ENCODE results near the gene ZNF586. TPM values are rescaled to one million over a fixed set of nuclear protein-coding genes. Genes with fewer than 3 reads are reported as not detected.
A peak's percentile ranks its signal among the peaks of the same experiment; 100 is the strongest.
"Not testable (repeated sequence)": the region's sequence is repeated elsewhere in the genome, so short reads cannot be mapped to it uniquely, and the experiment has no call there.

ZNF586 gene
- total RNA-seq, 4 donors from 2014 or later, result 11.8 to 16.6 (median 13.0) TPM

DNA sequence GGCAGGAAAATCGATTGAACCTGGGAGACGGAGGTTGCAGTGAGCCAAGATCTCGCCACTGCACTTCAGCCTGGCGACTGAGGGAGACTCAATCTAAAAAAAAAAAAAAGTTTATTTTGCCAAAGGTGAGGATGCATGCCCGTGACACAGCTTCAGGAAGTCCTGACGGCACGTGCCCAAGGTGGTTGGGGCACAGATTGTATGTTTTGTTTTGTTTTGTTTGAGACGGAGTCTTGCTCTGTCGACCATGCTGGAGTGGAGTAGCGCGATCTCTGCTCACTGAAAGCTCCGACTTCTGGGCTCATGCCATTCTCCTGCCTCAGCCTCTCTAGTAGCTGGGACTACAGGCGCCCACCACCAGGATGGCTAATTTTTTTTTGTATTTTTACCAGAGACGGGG lies 48.5 kb downstream of the ZNF586 start:
- Histone ChIP-seq H3K9me3 (no peaks in the 10 kb centered on the region), H3K27ac (replicated peaks in 1 of 4) (no peak overlapping the region), H3K4me3 (no peak overlapping the region), H3K27me3 (no peaks in the 10 kb centered on the region), H3K36me3 (peaks cover 0 to 12% (median 0%) of the 10 kb centered on the region in 4 donors), H3K4me1 (peaks cover 21 to 43% (median 39%) of the 10 kb centered on the region in 4 donors)
- no peak for DNase-seq (ENCODE audit: extremely low spot score)
- TF ChIP-seq, protein P1, sequence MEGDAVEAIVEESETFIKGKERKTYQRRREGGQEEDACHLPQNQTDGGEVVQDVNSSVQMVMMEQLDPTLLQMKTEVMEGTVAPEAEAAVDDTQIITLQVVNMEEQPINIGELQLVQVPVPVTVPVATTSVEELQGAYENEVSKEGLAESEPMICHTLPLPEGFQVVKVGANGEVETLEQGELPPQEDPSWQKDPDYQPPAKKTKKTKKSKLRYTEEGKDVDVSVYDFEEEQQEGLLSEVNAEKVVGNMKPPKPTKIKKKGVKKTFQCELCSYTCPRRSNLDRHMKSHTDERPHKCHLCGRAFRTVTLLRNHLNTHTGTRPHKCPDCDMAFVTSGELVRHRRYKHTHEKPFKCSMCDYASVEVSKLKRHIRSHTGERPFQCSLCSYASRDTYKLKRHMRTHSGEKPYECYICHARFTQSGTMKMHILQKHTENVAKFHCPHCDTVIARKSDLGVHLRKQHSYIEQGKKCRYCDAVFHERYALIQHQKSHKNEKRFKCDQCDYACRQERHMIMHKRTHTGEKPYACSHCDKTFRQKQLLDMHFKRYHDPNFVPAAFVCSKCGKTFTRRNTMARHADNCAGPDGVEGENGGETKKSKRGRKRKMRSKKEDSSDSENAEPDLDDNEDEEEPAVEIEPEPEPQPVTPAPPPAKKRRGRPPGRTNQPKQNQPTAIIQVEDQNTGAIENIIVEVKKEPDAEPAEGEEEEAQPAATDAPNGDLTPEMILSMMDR (IDR thresholded peaks at IDR 0.05), result no peak
- TF ChIP-seq EP300 (IDR thresholded peaks at IDR 0.05), result no peak
- TF ChIP-seq POLR2AphosphoS5 (IDR thresholded peaks at IDR 0.05), result no peak
- TF ChIP-seq POLR2A (IDR thresholded peaks at IDR 0.05; ENCODE audit: low read depth), result no peak
- 96% methylated on average over 14 of the region's 14 CpGs for WGBS
- intact Hi-C loops (cut with DNase I), result loop anchor here (10.0 kb wide), 1 partner anchor 73 kb away; the partner anchor contains the start of gene ZNF776

DNA sequence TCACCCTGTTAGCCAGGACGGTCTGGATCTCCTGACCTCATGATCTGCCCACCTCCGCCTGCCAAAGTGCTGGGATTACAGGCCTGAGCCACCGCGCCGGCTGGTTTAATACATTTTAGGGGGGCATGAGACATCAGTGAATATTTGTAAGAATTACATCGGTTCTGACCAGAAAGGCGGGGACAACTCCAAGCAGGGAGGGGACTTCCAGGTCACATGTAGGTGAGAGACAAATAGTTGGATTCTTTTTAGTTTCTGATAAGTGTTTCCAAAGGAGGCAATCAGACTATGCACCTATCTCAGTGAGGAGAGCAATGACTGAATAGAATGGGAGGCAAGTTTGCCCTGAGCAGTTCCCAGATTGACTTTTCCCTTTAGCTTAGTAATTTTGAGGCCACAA lies 48.9 kb downstream of the ZNF586 start:
- no peak overlapping the region for H3K4me3 ChIP-seq
- peaks cover 0 to 12% (median 0%) of the 10 kb centered on the region in 4 donors for H3K36me3 ChIP-seq
- intact Hi-C loops (cut with DNase I), result loop anchor here (10.0 kb wide), 1 partner anchor 74 kb away; the partner anchor contains the start of gene ZNF776
- no peak overlapping the region for H3K27ac ChIP-seq (replicated peaks in 1 of 4)
- WGBS, result 94% methylated on average over 7 of the region's 7 CpGs
- H3K27me3 ChIP-seq, result no peaks in the 10 kb centered on the region
- TF ChIP-seq POLR2A (IDR thresholded peaks at IDR 0.05; ENCODE audit: low read depth) (no peak), EP300 (IDR thresholded peaks at IDR 0.05) (no peak), POLR2AphosphoS5 (IDR thresholded peaks at IDR 0.05) (no peak)
- TF ChIP-seq, protein P1 (IDR thresholded peaks at IDR 0.05), result no peak
- peaks cover 21 to 45% (median 40%) of the 10 kb centered on the region in 4 donors for H3K4me1 ChIP-seq
- no peak for DNase-seq (ENCODE audit: extremely low spot score)
- H3K9me3 ChIP-seq, result no peaks in the 10 kb centered on the region

DNA sequence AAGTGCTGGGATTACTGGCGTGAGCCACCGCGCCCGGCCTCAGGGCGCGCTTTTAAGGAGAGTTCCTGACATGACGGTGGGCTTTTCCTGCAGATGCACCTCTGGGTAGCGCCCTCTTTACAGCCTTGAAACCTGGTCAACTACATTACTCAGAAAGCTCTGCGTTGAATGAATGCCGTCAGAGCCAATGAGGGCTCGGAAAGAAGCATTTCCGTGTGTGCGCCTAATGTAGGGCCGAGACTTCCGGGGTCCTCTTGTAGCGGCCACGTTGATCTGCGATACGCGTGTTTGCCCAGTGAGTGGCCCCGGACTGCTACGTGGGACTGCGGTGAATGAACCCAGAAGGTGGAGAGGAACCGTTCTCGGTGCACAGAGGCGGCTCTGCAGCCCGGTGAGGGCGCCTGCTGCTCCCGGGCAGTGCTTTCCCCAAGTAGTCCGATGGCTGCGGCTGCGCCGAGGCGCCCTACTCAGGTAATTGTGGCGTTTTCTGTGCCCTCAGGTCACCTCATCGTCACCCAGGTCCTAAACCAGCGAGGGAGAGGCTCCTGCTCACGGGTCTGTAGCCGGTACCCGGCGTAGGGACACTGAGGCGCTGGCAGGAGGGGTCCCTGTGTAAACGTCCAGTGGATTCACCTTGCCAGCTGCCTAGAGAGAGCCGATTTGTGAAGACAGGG lies 50.1 kb downstream of the ZNF586 start:
- 0% methylated on average over 16 of the region's 44 CpGs for WGBS
- intact Hi-C loops (cut with DNase I), result loop anchor here (10.0 kb wide), 1 partner anchor 75 kb away; the partner anchor contains the start of gene ZNF776
- peak overlapping the region; percentile 76 to 84 (median 78) for H3K27ac ChIP-seq (replicated peaks in 1 of 4)
- TF ChIP-seq EP300 (IDR thresholded peaks at IDR 0.05), result no peak
- TF ChIP-seq, protein P1 (IDR thresholded peaks at IDR 0.05), result peak in 1 of 3 experiments; percentile 29
- peak; percentile 75 to 83 for TF ChIP-seq POLR2AphosphoS5 (IDR thresholded peaks at IDR 0.05)
- peak overlapping the region; percentile 70 to 81 (median 80) for H3K4me3 ChIP-seq
- H3K36me3 ChIP-seq, result peaks cover 0 to 12% (median 3%) of the 10 kb centered on the region in 4 donors
- no peaks in the 10 kb centered on the region for H3K9me3 ChIP-seq
- H3K27me3 ChIP-seq, result no peaks in the 10 kb centered on the region
- DNase-seq (ENCODE audit: extremely low spot score), result peak; percentile 94
- peaks cover 18 to 38% (median 32%) of the 10 kb centered on the region in 4 donors for H3K4me1 ChIP-seq

DNA sequence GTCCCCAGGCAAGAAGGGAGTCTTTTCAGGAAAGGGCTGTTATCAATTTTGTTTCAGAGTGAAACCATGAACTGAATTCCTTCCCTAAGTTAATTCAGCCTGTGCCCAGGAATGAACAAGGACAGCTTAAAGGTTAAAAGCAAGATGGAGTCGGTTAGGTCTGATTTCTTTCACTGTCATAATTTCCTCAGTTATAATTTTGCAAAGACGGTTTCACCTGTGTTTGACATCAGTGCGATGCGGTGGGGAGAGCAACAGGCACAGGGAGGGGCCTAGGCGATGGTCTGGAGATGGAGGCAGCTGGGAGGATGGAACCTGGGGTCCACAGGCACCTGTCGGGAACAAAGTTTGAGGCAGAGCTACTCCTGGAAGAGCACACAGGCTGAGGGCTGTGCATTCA lies 51.1 kb downstream of the ZNF586 start:
- intact Hi-C loops (cut with DNase I), result no loop called here
- Histone ChIP-seq H3K4me1 (peaks cover 15 to 31% (median 25%) of the 10 kb centered on the region in 4 donors), H3K36me3 (peaks cover 0 to 12% (median 3%) of the 10 kb centered on the region in 4 donors), H3K9me3 (no peaks in the 10 kb centered on the region), H3K27me3 (no peaks in the 10 kb centered on the region), H3K27ac (replicated peaks in 1 of 4) (no peak overlapping the region), H3K4me3 (peak overlapping the region; percentile 70 to 81 (median 80))
- TF ChIP-seq POLR2A (IDR thresholded peaks at IDR 0.05; ENCODE audit: low read depth), result no peak
- no peak for TF ChIP-seq EP300 (IDR thresholded peaks at IDR 0.05)
- TF ChIP-seq, protein P1 (IDR thresholded peaks at IDR 0.05), result no peak
- TF ChIP-seq POLR2AphosphoS5 (IDR thresholded peaks at IDR 0.05), result no peak
- DNase-seq (ENCODE audit: extremely low spot score), result no peak
- 80% methylated on average over 5 of the region's 6 CpGs for WGBS

DNA sequence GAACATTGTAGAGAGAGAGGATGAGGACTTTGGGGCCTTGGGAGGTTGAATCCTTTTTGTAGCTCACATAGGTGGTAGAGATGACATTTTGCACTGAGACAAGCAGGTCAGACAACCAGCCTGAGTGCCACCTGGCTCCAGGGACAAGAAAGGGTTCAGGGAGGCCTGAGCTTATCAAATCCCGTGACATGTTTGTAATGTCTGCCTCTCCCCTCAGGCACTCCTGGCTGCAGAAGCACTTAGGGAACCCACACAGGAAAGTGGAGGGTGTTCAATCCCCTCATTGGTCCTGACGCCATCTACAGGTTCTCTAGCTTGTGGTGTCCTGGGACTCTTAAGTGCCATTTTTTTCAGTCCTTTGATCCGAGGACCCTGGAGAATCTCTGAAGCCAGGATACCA lies 51.6 kb downstream of the ZNF586 start:
- H3K27ac ChIP-seq (replicated peaks in 1 of 4); DNase-seq (ENCODE audit: extremely low spot score); H3K4me3 ChIP-seq; intact Hi-C loops (cut with DNase I); H3K9me3 ChIP-seq; H3K27me3 ChIP-seq: not testable (repeated sequence)
- 71% methylated on average over 2 of the region's 3 CpGs for WGBS
- Histone ChIP-seq H3K4me1 (peaks cover 15 to 31% (median 25%) of the 10 kb centered on the region in 4 donors), H3K36me3 (peaks cover 0 to 13% (median 3%) of the 10 kb centered on the region in 4 donors)

DNA sequence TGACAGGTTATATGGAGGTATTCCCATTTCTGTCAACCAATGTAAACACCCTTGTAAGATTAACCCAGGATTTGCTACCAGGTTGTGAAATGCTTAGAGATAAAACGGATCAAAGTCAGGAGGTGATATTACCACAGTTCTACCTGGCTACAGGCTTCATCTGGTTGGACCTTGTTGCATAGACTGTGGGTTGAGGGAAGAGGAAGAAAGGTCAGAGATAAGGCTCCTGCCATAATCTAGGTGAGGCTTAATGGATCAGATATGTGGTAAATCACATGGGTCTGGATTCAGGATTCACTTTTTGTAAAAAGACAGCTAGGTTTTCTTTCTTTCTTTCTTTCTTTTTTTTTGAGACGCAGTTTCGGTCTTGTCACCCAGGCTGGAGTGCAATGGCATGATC lies 52.0 kb downstream of the ZNF586 start:
- intact Hi-C loops (cut with DNase I), result not testable (repeated sequence)
- WGBS, result 97% methylated on average over 2 of the region's 3 CpGs

DNA sequence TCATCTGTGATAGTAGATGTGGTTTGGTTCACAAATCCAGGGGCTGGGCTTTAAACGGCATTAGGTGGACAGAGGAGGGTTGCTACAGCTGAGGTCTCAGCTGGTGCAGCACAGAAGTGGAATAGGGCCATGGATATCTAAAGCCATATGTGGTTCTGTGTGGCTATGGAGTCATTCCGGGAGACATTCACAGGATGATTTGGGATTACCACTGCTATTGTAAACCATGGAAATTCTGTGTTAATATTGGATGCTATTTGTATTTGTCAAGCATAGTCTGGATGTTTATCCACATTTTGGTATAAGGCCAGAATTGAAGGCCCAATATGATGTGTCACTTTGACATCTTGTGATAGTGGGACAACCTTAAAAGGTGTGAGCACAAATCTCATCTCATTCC lies 53.7 kb downstream of the ZNF586 start:
- intact Hi-C loops (cut with DNase I); H3K4me3 ChIP-seq; DNase-seq (ENCODE audit: extremely low spot score); H3K27me3 ChIP-seq; H3K27ac ChIP-seq (replicated peaks in 1 of 4); H3K9me3 ChIP-seq: not testable (repeated sequence)
- WGBS, result 87% methylated on average over 2 of the region's 2 CpGs
- H3K36me3 ChIP-seq, result peaks cover 0 to 21% (median 3%) of the 10 kb centered on the region in 4 donors
- peaks cover 15 to 31% (median 25%) of the 10 kb centered on the region in 4 donors for H3K4me1 ChIP-seq

More for the DNA sequence above, 52.0 kb downstream of the ZNF586 start:
- H3K4me3 ChIP-seq; DNase-seq (ENCODE audit: extremely low spot score); H3K27me3 ChIP-seq; H3K27ac ChIP-seq (replicated peaks in 1 of 4); H3K9me3 ChIP-seq: not testable (repeated sequence)
- Histone ChIP-seq H3K36me3 (peaks cover 0 to 17% (median 3%) of the 10 kb centered on the region in 4 donors), H3K4me1 (peaks cover 15 to 31% (median 25%) of the 10 kb centered on the region in 4 donors)

DNA sequence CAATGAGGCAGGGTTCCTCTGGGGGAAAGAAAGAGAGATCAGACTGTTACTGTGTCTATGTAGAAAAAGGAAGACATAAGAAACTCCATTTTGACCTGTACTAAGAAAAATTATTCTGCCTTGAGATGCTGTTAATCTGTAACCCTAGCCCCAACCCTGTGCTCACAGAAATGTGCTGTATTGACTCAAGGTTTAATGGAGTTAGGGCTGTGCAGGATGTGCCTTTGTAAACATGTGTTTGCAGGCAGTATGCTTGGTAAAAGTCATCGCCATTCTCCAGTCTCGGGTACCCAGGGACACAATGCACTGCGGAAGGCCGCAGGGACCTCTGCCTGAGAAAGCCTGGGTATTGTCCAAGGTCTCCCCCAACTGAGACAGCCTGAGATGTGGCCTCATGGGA lies 54.1 kb downstream of the ZNF586 start:
- H3K4me3 ChIP-seq; DNase-seq (ENCODE audit: extremely low spot score); intact Hi-C loops (cut with DNase I); H3K9me3 ChIP-seq; H3K27me3 ChIP-seq; H3K27ac ChIP-seq (replicated peaks in 1 of 4): not testable (repeated sequence)
- Histone ChIP-seq H3K4me1 (peaks cover 15 to 30% (median 25%) of the 10 kb centered on the region in 4 donors), H3K36me3 (peaks cover 0 to 21% (median 3%) of the 10 kb centered on the region in 4 donors)
- WGBS, result 86% methylated on average over 4 of the region's 4 CpGs

Measured in esophagus muscularis mucosa (tissue), 4 donors.